K562 treated with DMSO at 1 percent for 48 hours (cell line): ENCODE measurements around the gene HOOK2. TPM values are rescaled to one million over a fixed set of nuclear protein-coding genes. Genes with fewer than 3 reads are reported as not detected.

Experiments
- total RNA-seq: library from RNA; unstranded; fragments of 300-600 nt; gene quantifications from 2 replicates; pipeline ENCODE4 v1.2.3, GENCODE V29; 2022; ENCODE audit warnings: low replicate concordance; ENCODE audit errors: extremely low read depth

HOOK2 gene
- not detected in 2 replicates for total RNA-seq

GRCh38 chr19:12774588-12775555, at the start of gene HOOK2:
Gene HOOK2, minus strand, starts transcription at chr19:12775552. Its CDS starts 103 bp downstream, at chr19:12775449.

GRCh38 chr19:12806242-12807081, 31.1 kb upstream of the HOOK2 start, which contains the start of gene RNASEH2A:
Gene RNASEH2A, plus strand, starts transcription at chr19:12806584. Its CDS starts 90 bp downstream, at chr19:12806674.

GRCh38 chr19:12801466-12802266, 26.3 kb upstream of the HOOK2 start, which contains the start of the genes PRDX2 and THSD8:
Gene PRDX2, minus strand, starts transcription at chr19:12801800. Its CDS starts 539 bp downstream, at chr19:12801261.
Gene THSD8, plus strand, starts transcription at chr19:12802069. Its CDS starts 3 bp downstream, at chr19:12802072.

GRCh38 chr19:12791345-12792050, 16.1 kb upstream of the HOOK2 start, which contains the start of gene JUNB:
Gene JUNB, plus strand, starts transcription at chr19:12791486. Its CDS starts 286 bp downstream, at chr19:12791772.

GRCh38 chr19:12751635-12752034, 23.7 kb downstream of the HOOK2 start, which contains the start of gene BEST2:
Gene BEST2, plus strand, starts transcription at chr19:12751791. Its CDS starts 802 bp downstream, at chr19:12752593.

GRCh38 chr19:12736995-12737834, 38.1 kb downstream of the HOOK2 start, which contains the start of gene GET3:
Gene GET3, plus strand, starts transcription at chr19:12737497. Its CDS starts 9 bp downstream, at chr19:12737506.

GRCh38 chr19:12723641-12724426, 51.5 kb downstream of the HOOK2 start, which contains the start of gene TNPO2:
Gene TNPO2, minus strand, starts transcription at chr19:12723932. Its CDS starts 2,955 bp downstream, at chr19:12720977.

Other genes starting within 250 kb of the HOOK2 start
- not detected in 2 replicates for gene ZNF564, start 224.1 kb downstream of the HOOK2 start, total RNA-seq
- not detected in 2 replicates for gene ZNF490, start 164.7 kb downstream of the HOOK2 start, total RNA-seq
- gene ZNF791, start 164.6 kb downstream of the HOOK2 start, total RNA-seq, result not detected in 2 replicates
- gene MAN2B1, start 108.8 kb downstream of the HOOK2 start, total RNA-seq, result not detected in 2 replicates
- gene WDR83, start 108.7 kb downstream of the HOOK2 start, total RNA-seq, result not detected in 2 replicates
- gene DHPS, start 93.7 kb downstream of the HOOK2 start, total RNA-seq, result not detected in 2 replicates
- not detected in 2 replicates for gene GNG14, start 87.6 kb downstream of the HOOK2 start, total RNA-seq
- gene FBXW9, start 78.9 kb downstream of the HOOK2 start, total RNA-seq, result not detected in 2 replicates
- 258 TPM in 1 of 2 replicates, not detected in the other for gene TNPO2, start 51.6 kb downstream of the HOOK2 start, total RNA-seq
- not detected in 2 replicates for gene TRIR, start 40.9 kb downstream of the HOOK2 start, total RNA-seq
- not detected in 2 replicates for gene GET3, start 38.1 kb downstream of the HOOK2 start, total RNA-seq
- not detected in 2 replicates for gene BEST2, start 23.8 kb downstream of the HOOK2 start, total RNA-seq
- gene JUNB, start 15.9 kb upstream of the HOOK2 start, total RNA-seq, result not detected in 2 replicates
- 1,339 TPM in 1 of 2 replicates, not detected in the other for gene PRDX2, start 26.2 kb upstream of the HOOK2 start, total RNA-seq
- gene THSD8, start 26.5 kb upstream of the HOOK2 start, total RNA-seq, result not detected in 2 replicates
- gene RNASEH2A, start 31.0 kb upstream of the HOOK2 start, total RNA-seq, result not detected in 2 replicates
- gene RTBDN, start 59.0 kb upstream of the HOOK2 start, total RNA-seq, result not detected in 2 replicates
- gene MAST1, start 63.0 kb upstream of the HOOK2 start, total RNA-seq, result not detected in 2 replicates
- gene DNASE2, start 105.9 kb upstream of the HOOK2 start, total RNA-seq, result not detected in 2 replicates
- not detected in 2 replicates for gene KLF1, start 111.6 kb upstream of the HOOK2 start, total RNA-seq
- gene GCDH, start 115.6 kb upstream of the HOOK2 start, total RNA-seq, result not detected in 2 replicates
- not detected in 2 replicates for gene SYCE2, start 143.7 kb upstream of the HOOK2 start, total RNA-seq
- 986 TPM in 1 of 2 replicates, not detected in the other for gene FARSA, start 158.2 kb upstream of the HOOK2 start, total RNA-seq
- gene CALR, start 163.1 kb upstream of the HOOK2 start, total RNA-seq, result 227 and 730 TPM in 2 replicates
- not detected in 2 replicates for gene RAD23A, start 170.3 kb upstream of the HOOK2 start, total RNA-seq
- gene GADD45GIP1, start 181.7 kb upstream of the HOOK2 start, total RNA-seq, result not detected in 2 replicates
- not detected in 2 replicates for gene DAND5, start 194.0 kb upstream of the HOOK2 start, total RNA-seq
- not detected in 2 replicates for gene NFIX, start 219.9 kb upstream of the HOOK2 start, total RNA-seq